Measurements from ENCODE around the gene FBXO21. TPM values are rescaled to one million over a fixed set of nuclear protein-coding genes. Genes with fewer than 3 reads are reported as not detected.

FBXO21 gene
- total and polyA plus RNA-seq, 8 donors = 9.0 to 42.4 (median 24.8) TPM

GRCh38 chr12:117192057-117192456 is 1.8 kb upstream of the FBXO21 start:
- 60 to 72% methylated on average over 2 of the region's 2 CpGs for WGBS, 2 donors
- FAIRE-seq (no peak), ATAC-seq (no peak), DNase-seq (peak in 1 of 6 donors; percentile 11)
- Histone ChIP-seq H3K4me3 (no peak overlapping the region), H3K36me3 (no peaks in the 10 kb centered on the region), H3K9me3 (no peaks in the 10 kb centered on the region), H3K4me1 (peaks cover 0 to 8% (median 0%) of the 10 kb centered on the region in 3 donors), H3K27me3 (no peaks in the 10 kb centered on the region), H3K27ac (no peak overlapping the region)
- intact Hi-C loops (cut with DNase I) = no loop called here
- no peak for TF ChIP-seq CTCF (IDR thresholded peaks at IDR 0.05)

- intact Hi-C loops (cut with DNase I) = no loop called here
Observed at GRCh38 chr12:117189725-117190209, 503 bp downstream of the FBXO21 start.

GRCh38 chr12:117188961-117189724 is 1.1 kb downstream of the FBXO21 start:
- peak overlapping the region; percentile 74 to 86 (median 84) for H3K4me3 ChIP-seq
- H3K36me3 ChIP-seq = peaks cover 0 to 23% (median 9%) of the 10 kb centered on the region in 3 donors
- H3K27ac ChIP-seq = peak overlapping the region in 3 of 4 donors; percentile 17 to 77 (median 63)
- no peak for TF ChIP-seq CTCF (IDR thresholded peaks at IDR 0.05)
- DNase-seq (no peak), FAIRE-seq (no peak), ATAC-seq (peak in 3 of 4 donors; percentile 2 to 39 (median 9))
- peaks cover 0 to 8% (median 0%) of the 10 kb centered on the region in 3 donors for H3K4me1 ChIP-seq
- H3K9me3 ChIP-seq = no peaks in the 10 kb centered on the region
- intact Hi-C loops (cut with DNase I) = no loop called here
- H3K27me3 ChIP-seq = no peaks in the 10 kb centered on the region
- WGBS, 2 donors = 28% methylated on average over 25 of the region's 25 CpGs

More at GRCh38 chr12:117189725-117190209, 503 bp downstream of the FBXO21 start:
- Histone ChIP-seq H3K27ac (peak overlapping the region; percentile 41 to 77 (median 65)), H3K4me3 (peak overlapping the region; percentile 74 to 86 (median 84)), H3K9me3 (no peaks in the 10 kb centered on the region), H3K27me3 (no peaks in the 10 kb centered on the region), H3K4me1 (peaks cover 0 to 8% (median 0%) of the 10 kb centered on the region in 3 donors), H3K36me3 (peaks cover 0 to 16% (median 5%) of the 10 kb centered on the region in 3 donors)
- DNase-seq (peak; percentile 21 to 68 (median 44)), FAIRE-seq (no peak), ATAC-seq (peak; percentile 1 to 42 (median 7))
- TF ChIP-seq CTCF (IDR thresholded peaks at IDR 0.05) = no peak
- WGBS, 2 donors = 1% methylated on average over 36 to 52 of the region's 52 CpGs

GRCh38 chr12:117188121-117188665 is 2.1 kb downstream of the FBXO21 start:
- Histone ChIP-seq H3K4me3 (peak overlapping the region in 2 of 4 donors; percentile 74 to 86), H3K36me3 (peaks cover 0 to 30% (median 17%) of the 10 kb centered on the region in 3 donors), H3K27me3 (no peaks in the 10 kb centered on the region), H3K4me1 (peaks cover 0 to 8% (median 0%) of the 10 kb centered on the region in 3 donors), H3K9me3 (no peaks in the 10 kb centered on the region), H3K27ac (peak overlapping the region in 2 of 4 donors; percentile 59 to 63)
- FAIRE-seq (no peak), ATAC-seq (no peak), DNase-seq (no peak)
- WGBS, 2 donors = 80 to 81% methylated on average over 12 of the region's 12 CpGs
- no peak for TF ChIP-seq CTCF (IDR thresholded peaks at IDR 0.05)
- intact Hi-C loops (cut with DNase I) = no loop called here

Measured in pancreas (tissue), 10 donors.